GM12878 (cell line): Measurements from ENCODE around the gene TMEM263.

ENCODE experiments used
- CHD2 ChIP-seq: IDR thresholded peaks from 2 replicates; pipeline ENCODE4 v1.6.1; 2011; ENCODE audit warnings: low read depth, low read length, improper control_type of control experiment, borderline replicate concordance
- CTCF ChIP-seq, 3 experiments: IDR thresholded peaks in 2 of 3; conservative IDR thresholded peaks in 1 of 3; 2 replicates each; pipeline ENCODE4 v1.5.1; 2011; ENCODE audit warnings: low read depth in 3 of 3, low read length in 3 of 3, mild to moderate bottlenecking in 3 of 3, control low read depth in 2 of 3, moderate library complexity in 2 of 3, inconsistent platforms in 1 of 3, mixed read lengths in 1 of 3; ENCODE audit not compliant: control insufficient read depth in 2 of 3, insufficient read depth in 1 of 3; ENCODE audit errors: extremely low read depth in 1 of 3
- E2F8 ChIP-seq: fragments of 450-650 bp; IDR thresholded peaks from 2 replicates; pipeline ENCODE4 v1.6.1; 2018; ENCODE audit warnings: mild to moderate bottlenecking, low read depth, moderate library complexity; ENCODE audit not compliant: partially characterized antibody
- MXI1 ChIP-seq: fragments of 150-350 bp; IDR thresholded peaks from 2 replicates; pipeline ENCODE4 v1.6.1; 2011; ENCODE audit warnings: low read depth, mild to moderate bottlenecking, inconsistent platforms, low read length, improper control_type of control experiment
- NKRF ChIP-seq: fragments of 450-650 bp; conservative IDR thresholded peaks from 2 replicates; pipeline ENCODE4 v1.6.1; 2017; ENCODE audit warnings: mild to moderate bottlenecking, moderate library complexity
- NR2C2 ChIP-seq: IDR thresholded peaks from 2 replicates; pipeline ENCODE4 v1.6.1; 2011; ENCODE audit warnings: borderline replicate concordance, low read depth; ENCODE audit not compliant: control insufficient read depth, insufficient read length
- POLR2AphosphoS5 ChIP-seq: IDR thresholded peaks from 2 replicates; pipeline ENCODE4 v1.6.1; 2011; ENCODE audit warnings: mild to moderate bottlenecking, low read length, inconsistent platforms
- RELA ChIP-seq: fragments of 450-650 bp; IDR thresholded peaks from 2 replicates; pipeline ENCODE4 v1.8.0; 2014; ENCODE audit warnings: borderline replicate concordance; ENCODE audit not compliant: partially characterized antibody
- SUZ12 ChIP-seq: fragments of 200-600 bp; sonication (generic); IDR thresholded peaks from one replicate; pipeline ENCODE4 v1.6.1; 2018; ENCODE audit warnings: antibody characterized with exemption, mild to moderate bottlenecking; ENCODE audit not compliant: unreplicated experiment

GRCh38 chr12:106960443-106960842 is 4.7 kb downstream of the TMEM263 start:
- TF ChIP-seq CTCF (IDR thresholded peaks at IDR 0.05 in 2 of 3, conservative IDR thresholded peaks at IDR 0.05 in 1 of 3; ENCODE audit: control insufficient read depth in 2 of 3, extremely low read depth in 1 of 3, insufficient read depth in 1 of 3, low read depth in 3 of 3, low read length in 3 of 3): no peak
- no peak for TF ChIP-seq NR2C2
- TF ChIP-seq RELA: no peak
- TF ChIP-seq POLR2AphosphoS5: no peak
- no peak for TF ChIP-seq MXI1
- TF ChIP-seq SUZ12: no peak
- TF ChIP-seq NKRF: no peak
- no peak for TF ChIP-seq CHD2
- no peak for TF ChIP-seq E2F8
